ENCODE measurements around the gene GSN. TPM values are rescaled to one million over a fixed set of nuclear protein-coding genes. Genes with fewer than 3 reads are reported as not detected.

GSN gene
- total and polyA plus RNA-seq, 2 of the 13 experiments (the other 11 are each of a cell fraction or from before 2014, with no cell fraction given) = 294 to 307 TPM

- ATAC-seq = no peak
- Histone ChIP-seq H3K9ac (ENCODE audit: insufficient read depth, low read depth, low read length) (no peak overlapping the region), H2AFZ (ENCODE audit: low read length) (no peak overlapping the region), H3K4me1 (ENCODE audit: insufficient read depth, low read length) (no peaks in the 10 kb centered on the region), H3K4me3 (replicated peaks in 1 of 3; ENCODE audit: insufficient read depth in 1 of 3, low read depth in 2 of 3, low read length in 3 of 3) (no peak overlapping the region), H3K9me3 (ENCODE audit: low read length) (no peaks in the 10 kb centered on the region), H3K27me3 (ENCODE audit: control insufficient read depth in 1 of 2, insufficient read depth in 2 of 2, low read length in 2 of 2) (no peaks in the 10 kb centered on the region; a peak in 1 of 5 replicates), H3K27ac (ENCODE audit: extremely low read length, insufficient read depth, low read length) (no peak overlapping the region), H3K79me2 (ENCODE audit: insufficient read depth, low read length) (no peaks in the 10 kb centered on the region), H4K20me1 (ENCODE audit: insufficient read depth, low read length) (no peaks in the 10 kb centered on the region), H3K4me2 (ENCODE audit: low read depth, low read length) (no peak overlapping the region), H3K36me3 (replicated peaks in 1 of 2; ENCODE audit: control insufficient read depth in 1 of 2, insufficient read depth in 2 of 2, low read length in 2 of 2) (no peaks in the 10 kb centered on the region)
- no TSS peak for BruUV-seq (replicated peaks)
- ChIA-PET CTCF (ENCODE audit: low intra/inter-chr PET ratio, low total read pairs) (no interaction called here), POLR2A (interaction anchor here (1.2 kb wide), 1 partner anchor 14 kb away, joined by 3 read pairs; the partner anchor contains the start of gene GSN)
- FAIRE-seq = no peak
- no peak for DNase-seq (ENCODE audit: low spot score)
- in situ Hi-C loops (cut with HindIII; ENCODE audit: extremely low pct_ligation_motif_present, low pct_unique_long_range_greater_than_20kb) = no loop called here
- TF ChIP-seq, protein P1, sequence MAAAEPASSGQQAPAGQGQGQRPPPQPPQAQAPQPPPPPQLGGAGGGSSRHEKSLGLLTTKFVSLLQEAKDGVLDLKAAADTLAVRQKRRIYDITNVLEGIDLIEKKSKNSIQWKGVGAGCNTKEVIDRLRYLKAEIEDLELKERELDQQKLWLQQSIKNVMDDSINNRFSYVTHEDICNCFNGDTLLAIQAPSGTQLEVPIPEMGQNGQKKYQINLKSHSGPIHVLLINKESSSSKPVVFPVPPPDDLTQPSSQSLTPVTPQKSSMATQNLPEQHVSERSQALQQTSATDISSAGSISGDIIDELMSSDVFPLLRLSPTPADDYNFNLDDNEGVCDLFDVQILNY (CRISPR knock-in tag; conservative IDR thresholded peaks at IDR 0.05) = no peak
- TF ChIP-seq ZNF546 (CRISPR knock-in tag; conservative IDR thresholded peaks at IDR 0.05) = no peak
- TF ChIP-seq, protein P2, sequence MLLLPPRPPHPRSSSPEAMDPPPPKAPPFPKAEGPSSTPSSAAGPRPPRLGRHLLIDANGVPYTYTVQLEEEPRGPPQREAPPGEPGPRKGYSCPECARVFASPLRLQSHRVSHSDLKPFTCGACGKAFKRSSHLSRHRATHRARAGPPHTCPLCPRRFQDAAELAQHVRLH (CRISPR knock-in tag; IDR thresholded peaks at IDR 0.05; ENCODE audit: borderline replicate concordance, low read depth) = no peak
- TF ChIP-seq CBX2 (IDR thresholded peaks at IDR 0.05; ENCODE audit: low read depth, low read length) = no peak
- TF ChIP-seq CBX2 (CRISPR knock-in tag; IDR thresholded peaks at IDR 0.05; ENCODE audit: low read depth) = no peak
- no peak for TF ChIP-seq ZNF768 (CRISPR knock-in tag; IDR thresholded peaks at IDR 0.05)
- TF ChIP-seq TFE3 (CRISPR knock-in tag; IDR thresholded peaks at IDR 0.05) = no peak
- no peak for TF ChIP-seq SKI (IDR thresholded peaks at IDR 0.05; ENCODE audit: partially characterized antibody)
- TF ChIP-seq, protein P3, sequence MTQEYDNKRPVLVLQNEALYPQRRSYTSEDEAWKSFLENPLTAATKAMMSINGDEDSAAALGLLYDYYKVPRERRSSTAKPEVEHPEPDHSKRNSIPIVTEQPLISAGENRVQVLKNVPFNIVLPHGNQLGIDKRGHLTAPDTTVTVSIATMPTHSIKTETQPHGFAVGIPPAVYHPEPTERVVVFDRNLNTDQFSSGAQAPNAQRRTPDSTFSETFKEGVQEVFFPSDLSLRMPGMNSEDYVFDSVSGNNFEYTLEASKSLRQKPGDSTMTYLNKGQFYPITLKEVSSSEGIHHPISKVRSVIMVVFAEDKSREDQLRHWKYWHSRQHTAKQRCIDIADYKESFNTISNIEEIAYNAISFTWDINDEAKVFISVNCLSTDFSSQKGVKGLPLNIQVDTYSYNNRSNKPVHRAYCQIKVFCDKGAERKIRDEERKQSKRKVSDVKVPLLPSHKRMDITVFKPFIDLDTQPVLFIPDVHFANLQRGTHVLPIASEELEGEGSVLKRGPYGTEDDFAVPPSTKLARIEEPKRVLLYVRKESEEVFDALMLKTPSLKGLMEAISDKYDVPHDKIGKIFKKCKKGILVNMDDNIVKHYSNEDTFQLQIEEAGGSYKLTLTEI (CRISPR knock-in tag; conservative IDR thresholded peaks at IDR 0.05) = no peak
- TF ChIP-seq MNT (IDR thresholded peaks at IDR 0.05) = no peak
- no peak for TF ChIP-seq REPIN1 (CRISPR knock-in tag; IDR thresholded peaks at IDR 0.05; ENCODE audit: borderline replicate concordance, low read depth)
- no peak for TF ChIP-seq ZNF329 (CRISPR knock-in tag; IDR thresholded peaks at IDR 0.05; ENCODE audit: low read depth)
- no peak for TF ChIP-seq ZNF136 (CRISPR knock-in tag; IDR thresholded peaks at IDR 0.05; ENCODE audit: low read depth)
- intact Hi-C loops (cut with micrococcal nuclease; ENCODE audit: unreplicated experiment) = no loop called here
- 50% methylated on average over 6 of the region's 6 CpGs for WGBS (ENCODE audit: low lambda C conversion rate)
Observed at GRCh38 chr9:121253821-121254501, 14.0 kb upstream of the GSN start.

Data from HepG2 (cell line).